Kidney (tissue), 14 donors: Measurements from ENCODE around the gene MAL. TPM values are rescaled to one million over a fixed set of nuclear protein-coding genes. Genes with fewer than 3 reads are reported as not detected.

Experiments used
- DNase-seq, 5 donors: peaks; one replicate each; pipeline ENCODE4 v3.0.0-alpha.2; 2013 to 2020
- FAIRE-seq: peaks from 2 replicates; lab custom pipeline; 2012; peaks lifted over from hg19 to GRCh38; lab: Jason Lieb, UNC
- H3K27ac ChIP-seq, 2 donors: one replicate each; pipeline ENCODE4 v1.7.0; 2013; ENCODE audit warnings: low read depth in 2 of 2, low read length in 2 of 2, inconsistent platforms in 1 of 2
- H3K27me3 ChIP-seq: one replicate; pipeline ENCODE4 v1.7.1; 2013; ENCODE audit warnings: low read length, inconsistent platforms; ENCODE audit not compliant: control insufficient read depth, insufficient read depth
- H3K36me3 ChIP-seq, 3 donors: one replicate each; pipeline versions ENCODE4 v1.7.0 to v1.7.1; 2013; ENCODE audit warnings: low read length in 3 of 3, control low read depth in 1 of 3, inconsistent platforms in 1 of 3; ENCODE audit not compliant: insufficient read depth in 3 of 3, control insufficient read depth in 2 of 3
- H3K4me1 ChIP-seq, 3 donors: one replicate each; pipeline versions ENCODE4 v1.7.0 to v1.7.1; 2013; ENCODE audit warnings: low read length in 3 of 3, inconsistent platforms in 1 of 3, low read depth in 1 of 3; ENCODE audit not compliant: control insufficient read depth in 2 of 3, insufficient read depth in 2 of 3
- H3K4me3 ChIP-seq, 3 donors: one replicate each; pipeline versions ENCODE4 v1.7.0 to v1.8.1; 2013; ENCODE audit warnings: low read length in 3 of 3, control low read depth in 1 of 3, inconsistent platforms in 1 of 3
- H3K9ac ChIP-seq, 3 donors: one replicate each; pipeline versions ENCODE4 v1.7.0 to v1.7.1; 2013; ENCODE audit warnings: low read length in 3 of 3, control low read depth in 1 of 3, inconsistent platforms in 1 of 3
- H3K9me3 ChIP-seq, 3 donors: one replicate each; pipeline versions ENCODE4 v1.7.0 to v1.7.1; 2013; ENCODE audit warnings: low read length in 3 of 3, control low read depth in 1 of 3, inconsistent platforms in 1 of 3; ENCODE audit not compliant: control insufficient read depth in 2 of 3, insufficient read depth in 1 of 3
- CTCF ChIP-seq: IDR thresholded peaks from 3 replicates; pipeline ENCODE4 v1.5.1; 2012; ENCODE audit warnings: mild to moderate bottlenecking, moderate library complexity, borderline replicate concordance; ENCODE audit not compliant: insufficient read depth; ENCODE audit errors: extremely low read depth
- intact Hi-C: fragments of 100-400 bp; cut with DNase I; formaldehyde crosslinking; loops from one replicate; pipeline ENCODE4 v1.11.1; 2022
- polyA plus RNA-seq: library from polyadenylated mRNA; stranded (reverse); fragments of 350-450 nt; fragmentation: Illumina TruSeq; extraction: RNeasy Lipid Tissue Mini Kit (QIAGEN cat#74804); gene quantifications from one replicate; pipeline ENCODE4 v1.2.3, GENCODE V29; 2014; ENCODE audit warnings: low read depth, low replicate concordance; ENCODE audit not compliant: insufficient read depth
- total RNA-seq: library from RNA; stranded (reverse); fragmentation: NEBNext Ultra II Directional; extraction: Animal tissue kit (Norgen Biotek cat#: 25700); gene quantifications from one replicate; pipeline ENCODE4 v1.2.1, GENCODE V29; 2021
- donor health status: control.
- donor health status: control.
- donor health status: control.
- donor health status: control.
- donor health status: control.
- donor health status: DM: yes; HTN: yes; CAD: no.
- donor health status: Normal renal cell carcinoma (clear cell type).

The MAL gene
- total and polyA plus RNA-seq, 2 donors from 2014 or later: 477 to 1,006 TPM

- Histone ChIP-seq H3K4me1 (peaks cover 0 to 31% (median 14%) of the 10 kb centered on the region in 3 donors), H3K27ac (peak overlapping the region in 1 of 2 donors; percentile 9), H3K36me3 (peaks cover 0 to 2% (median 0%) of the 10 kb centered on the region in 3 donors), H3K9ac (no peak overlapping the region), H3K4me3 (no peak overlapping the region), H3K27me3 (no peaks in the 10 kb centered on the region), H3K9me3 (peaks cover 0 to 1% (median 0%) of the 10 kb centered on the region in 3 donors)
- no peak for FAIRE-seq
- no peak for TF ChIP-seq CTCF
- no peak for DNase-seq
- intact Hi-C loops: no loop called here
Measured at GRCh38 chr2:95038635-95039298, 13.3 kb downstream of the MAL start.

GRCh38 chr2:95039363-95039762, 13.9 kb downstream of the MAL start:
- FAIRE-seq: no peak
- DNase-seq: no peak

GRCh38 chr2:95039978-95040377, 14.5 kb downstream of the MAL start:
- Histone ChIP-seq H3K9ac (no peak overlapping the region), H3K27ac (no peak overlapping the region), H3K36me3 (peaks cover 0 to 8% (median 2%) of the 10 kb centered on the region in 3 donors), H3K9me3 (peaks cover 0 to 1% (median 0%) of the 10 kb centered on the region in 3 donors), H3K4me3 (no peak overlapping the region), H3K4me1 (peaks cover 0 to 27% (median 23%) of the 10 kb centered on the region in 3 donors), H3K27me3 (no peaks in the 10 kb centered on the region)
- no peak for TF ChIP-seq CTCF
- no peak for FAIRE-seq
- DNase-seq: no peak
- intact Hi-C loops: no loop called here

More at GRCh38 chr2:95039363-95039762, 13.9 kb downstream of the MAL start:
- H3K27ac ChIP-seq: peak overlapping the region in 1 of 2 donors; percentile 5
- peaks cover 0 to 29% (median 17%) of the 10 kb centered on the region in 3 donors for H3K4me1 ChIP-seq
- peaks cover 0 to 2% (median 2%) of the 10 kb centered on the region in 3 donors for H3K36me3 ChIP-seq
- no peak for TF ChIP-seq CTCF
- H3K27me3 ChIP-seq: no peaks in the 10 kb centered on the region
- H3K4me3 ChIP-seq: no peak overlapping the region
- intact Hi-C loops: no loop called here
- H3K9me3 ChIP-seq: peaks cover 0 to 1% (median 0%) of the 10 kb centered on the region in 3 donors
- no peak overlapping the region for H3K9ac ChIP-seq
